ENCODE results near the gene TFDP2.

The TFDP2 gene

GRCh38 chr3:141959589-141960554 is 189.5 kb downstream of the TFDP2 start:
- Histone ChIP-seq H3K4me2 (ENCODE audit: low read length) (no peak overlapping the region), H3K79me2 (ENCODE audit: low read length) (no peaks in the 10 kb centered on the region), H4K20me1 (ENCODE audit: insufficient read depth, low read length) (no peaks in the 10 kb centered on the region), H3K9ac (ENCODE audit: low read length) (no peak overlapping the region), H2AFZ (ENCODE audit: low read depth, low read length) (no peak overlapping the region), H3K4me3 (ENCODE audit: low read length) (no peak overlapping the region), H3K36me3 (replicated peaks; ENCODE audit: low read depth, low read length) (peaks cover 7% of the 10 kb centered on the region), H3K4me1 (ENCODE audit: low read length) (no peaks in the 10 kb centered on the region), H3K9me3 (ENCODE audit: insufficient read depth, low read length) (no peaks in the 10 kb centered on the region), H3K27me3 (ENCODE audit: low read depth, low read length) (no peaks in the 10 kb centered on the region), H3K27ac (ENCODE audit: low read length) (no peak overlapping the region)
- TF ChIP-seq CTCF (IDR thresholded peaks at IDR 0.05; ENCODE audit: low read depth, low read length) (no peak), EZH2phosphoT487 (IDR thresholded peaks at IDR 0.05; ENCODE audit: low read depth) (no peak)

- H3K79me2 ChIP-seq (ENCODE audit: low read length): no peaks in the 10 kb centered on the region
- no peak overlapping the region for H3K4me2 ChIP-seq (ENCODE audit: low read length)
- no peaks in the 10 kb centered on the region for H3K4me1 ChIP-seq (ENCODE audit: low read length)
- H3K9ac ChIP-seq (ENCODE audit: low read length): no peak overlapping the region
- peaks cover 4% of the 10 kb centered on the region for H3K36me3 ChIP-seq (replicated peaks; ENCODE audit: low read depth, low read length)
- no peak overlapping the region for H3K4me3 ChIP-seq (ENCODE audit: low read length)
- no peaks in the 10 kb centered on the region for H3K27me3 ChIP-seq (ENCODE audit: low read depth, low read length)
- no peak overlapping the region for H3K27ac ChIP-seq (ENCODE audit: low read length)
- no peak overlapping the region for H2AFZ ChIP-seq (ENCODE audit: low read depth, low read length)
- TF ChIP-seq CTCF (IDR thresholded peaks at IDR 0.05; ENCODE audit: low read depth, low read length) (no peak), EZH2phosphoT487 (IDR thresholded peaks at IDR 0.05; ENCODE audit: low read depth) (no peak)
- no peaks in the 10 kb centered on the region for H3K9me3 ChIP-seq (ENCODE audit: insufficient read depth, low read length)
- H4K20me1 ChIP-seq (ENCODE audit: insufficient read depth, low read length): no peaks in the 10 kb centered on the region
Observed at GRCh38 chr3:141955175-141955574, 194.2 kb downstream of the TFDP2 start.

GRCh38 chr3:141952611-141953010 is 196.7 kb downstream of the TFDP2 start:
- H3K79me2 ChIP-seq (ENCODE audit: low read length): no peaks in the 10 kb centered on the region
- H3K9me3 ChIP-seq (ENCODE audit: insufficient read depth, low read length): no peaks in the 10 kb centered on the region
- no peak overlapping the region for H3K4me3 ChIP-seq (ENCODE audit: low read length)
- no peaks in the 10 kb centered on the region for H3K4me1 ChIP-seq (ENCODE audit: low read length)
- no peaks in the 10 kb centered on the region for H3K27me3 ChIP-seq (ENCODE audit: low read depth, low read length)
- H3K36me3 ChIP-seq (replicated peaks; ENCODE audit: low read depth, low read length): peaks cover under 1% of the 10 kb centered on the region
- H3K4me2 ChIP-seq (ENCODE audit: low read length): no peak overlapping the region
- H3K27ac ChIP-seq (ENCODE audit: low read length): no peak overlapping the region
- H3K9ac ChIP-seq (ENCODE audit: low read length): no peak overlapping the region
- TF ChIP-seq EZH2phosphoT487 (IDR thresholded peaks at IDR 0.05; ENCODE audit: low read depth): no peak
- no peak for TF ChIP-seq CTCF (IDR thresholded peaks at IDR 0.05; ENCODE audit: low read depth, low read length)
- no peaks in the 10 kb centered on the region for H4K20me1 ChIP-seq (ENCODE audit: insufficient read depth, low read length)
- H2AFZ ChIP-seq (ENCODE audit: low read depth, low read length): no peak overlapping the region

GRCh38 chr3:141950572-141951493 is 198.5 kb downstream of the TFDP2 start:
- H3K4me3 ChIP-seq (ENCODE audit: low read length): no peak overlapping the region

More at GRCh38 chr3:141950572-141951493, 198.5 kb downstream of the TFDP2 start:
- Histone ChIP-seq H3K36me3 (replicated peaks; ENCODE audit: low read depth, low read length) (no peaks in the 10 kb centered on the region), H3K79me2 (ENCODE audit: low read length) (no peaks in the 10 kb centered on the region), H3K27ac (ENCODE audit: low read length) (no peak overlapping the region), H3K4me1 (ENCODE audit: low read length) (no peaks in the 10 kb centered on the region), H3K9me3 (ENCODE audit: insufficient read depth, low read length) (no peaks in the 10 kb centered on the region), H2AFZ (ENCODE audit: low read depth, low read length) (no peak overlapping the region), H3K9ac (ENCODE audit: low read length) (no peak overlapping the region), H3K4me2 (ENCODE audit: low read length) (no peak overlapping the region), H4K20me1 (ENCODE audit: insufficient read depth, low read length) (no peaks in the 10 kb centered on the region), H3K27me3 (ENCODE audit: low read depth, low read length) (no peaks in the 10 kb centered on the region)
- TF ChIP-seq CTCF (IDR thresholded peaks at IDR 0.05; ENCODE audit: low read depth, low read length) (no peak), EZH2phosphoT487 (IDR thresholded peaks at IDR 0.05; ENCODE audit: low read depth) (no peak)

Measured in OCI-LY3 (cell line).